SK-N-SH treated with all-trans-retinoic acid at 6 μM for 48 hours (cell line): ENCODE data around the gene AGR2.

Source experiments
- ARNTL ChIP-seq: fragments of 450-650 bp; formaldehyde crosslinking; IDR thresholded peaks from 2 replicates; pipeline ENCODE4 v1.5.0; 2020; ENCODE audit warnings: low read depth, mild to moderate bottlenecking, moderate library complexity, borderline replicate concordance
- BACH2 ChIP-seq: fragments of 250-450 bp; sonication (Bioruptor Pico); IDR thresholded peaks from 2 replicates; pipeline ENCODE4 v1.9.0; 2021; ENCODE audit warnings: mild to moderate bottlenecking, borderline replicate concordance
- CREB5 ChIP-seq: fragments of 250-450 bp; sonication (Bioruptor Pico); IDR thresholded peaks from 2 replicates; pipeline ENCODE4 v1.5.1; 2020; ENCODE audit warnings: low read depth, mild to moderate bottlenecking, moderate library complexity
- ESRRG ChIP-seq: fragments of 250-450 bp; sonication (Bioruptor Pico); IDR thresholded peaks from 2 replicates; pipeline ENCODE4 v1.6.1; 2021; ENCODE audit warnings: mild to moderate bottlenecking
- PPARA ChIP-seq: fragments of 250-450 bp; sonication (Bioruptor Pico); IDR thresholded peaks from 2 replicates; pipeline ENCODE4 v1.5.0; 2020; ENCODE audit warnings: mild to moderate bottlenecking, borderline replicate concordance
- SNAI2 ChIP-seq: fragments of 250-450 bp; sonication (Bioruptor Pico); IDR thresholded peaks from 2 replicates; pipeline ENCODE4 v1.5.0; 2020; ENCODE audit warnings: mild to moderate bottlenecking, moderate library complexity
- ZFP3 ChIP-seq: fragments of 250-450 bp; sonication (Bioruptor Pico); IDR thresholded peaks from 2 replicates; pipeline ENCODE4 v1.5.0; 2020; ENCODE audit warnings: mild to moderate bottlenecking, moderate library complexity
- ZNF565 ChIP-seq: fragments of 450-650 bp; formaldehyde crosslinking; conservative IDR thresholded peaks from 2 replicates; pipeline ENCODE4 v1.5.0; 2020; ENCODE audit warnings: low read depth, mild to moderate bottlenecking, moderate library complexity
- ZNF70 ChIP-seq: fragments of 450-650 bp; formaldehyde crosslinking; IDR thresholded peaks from 2 replicates; pipeline ENCODE4 v1.5.0; 2020; ENCODE audit warnings: mild to moderate bottlenecking, moderate library complexity
- TF ChIP-seq, protein P1 (sequence below): fragments of 250-450 bp; sonication (Bioruptor Pico); IDR thresholded peaks from 2 replicates; pipeline ENCODE4 v1.8.0; 2020; ENCODE audit warnings: mild to moderate bottlenecking, moderate library complexity, borderline replicate concordance

DNA sequence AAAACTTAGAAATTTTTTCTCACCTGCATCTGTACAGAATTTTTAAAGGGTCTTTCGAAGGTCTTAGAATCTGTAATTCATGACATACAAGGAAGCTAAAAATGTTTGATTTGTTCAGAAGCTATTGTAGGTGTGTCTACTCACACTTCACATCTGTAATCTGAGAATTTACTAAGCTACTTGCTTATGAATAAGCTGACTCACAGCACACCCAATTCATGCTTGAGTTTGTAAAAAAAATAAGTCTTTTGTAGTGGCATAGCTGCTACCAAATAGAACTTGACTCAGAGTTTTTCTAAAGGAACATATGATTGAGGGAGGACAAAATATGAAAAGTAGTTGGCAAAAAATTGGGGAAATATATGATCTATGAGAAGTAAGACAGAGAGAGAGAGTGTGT is 12.7 kb upstream of the AGR2 start:
- TF ChIP-seq BACH2 (CRISPR knock-in tag) (no peak), CREB5 (CRISPR knock-in tag) (no peak), SNAI2 (CRISPR knock-in tag) (no peak), ZNF565 (CRISPR knock-in tag) (no peak), ZFP3 (CRISPR knock-in tag) (no peak), ARNTL (CRISPR knock-in tag) (no peak), ZNF70 (CRISPR knock-in tag) (no peak), PPARA (no peak), ESRRG (CRISPR knock-in tag) (no peak)
- TF ChIP-seq, protein P1, sequence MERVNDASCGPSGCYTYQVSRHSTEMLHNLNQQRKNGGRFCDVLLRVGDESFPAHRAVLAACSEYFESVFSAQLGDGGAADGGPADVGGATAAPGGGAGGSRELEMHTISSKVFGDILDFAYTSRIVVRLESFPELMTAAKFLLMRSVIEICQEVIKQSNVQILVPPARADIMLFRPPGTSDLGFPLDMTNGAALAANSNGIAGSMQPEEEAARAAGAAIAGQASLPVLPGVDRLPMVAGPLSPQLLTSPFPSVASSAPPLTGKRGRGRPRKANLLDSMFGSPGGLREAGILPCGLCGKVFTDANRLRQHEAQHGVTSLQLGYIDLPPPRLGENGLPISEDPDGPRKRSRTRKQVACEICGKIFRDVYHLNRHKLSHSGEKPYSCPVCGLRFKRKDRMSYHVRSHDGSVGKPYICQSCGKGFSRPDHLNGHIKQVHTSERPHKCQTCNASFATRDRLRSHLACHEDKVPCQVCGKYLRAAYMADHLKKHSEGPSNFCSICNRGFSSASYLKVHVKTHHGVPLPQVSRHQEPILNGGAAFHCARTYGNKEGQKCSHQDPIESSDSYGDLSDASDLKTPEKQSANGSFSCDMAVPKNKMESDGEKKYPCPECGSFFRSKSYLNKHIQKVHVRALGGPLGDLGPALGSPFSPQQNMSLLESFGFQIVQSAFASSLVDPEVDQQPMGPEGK: no peak
